AG08395 (cell line): ENCODE measurements around the gene LY6G5B.
"Not testable (repeated sequence)": the region's sequence is repeated elsewhere in the genome, so short reads cannot be mapped to it uniquely, and the experiment has no call there.

Experiments
- DNase-seq: peaks from one replicate; pipeline ENCODE4 v3.0.0; 2012; ENCODE audit warnings: mixed read lengths, low spot score

The LY6G5B gene

GRCh38 chr6:31691078-31691463 is 21.3 kb downstream of the LY6G5B start:
- DNase-seq: no peak

- no peak for DNase-seq
These were observed 21.9 kb downstream of the LY6G5B start for GRCh38 chr6:31691564-31692108.

GRCh38 chr6:31692353-31692752 is 22.6 kb downstream of the LY6G5B start:
- DNase-seq: no peak

GRCh38 chr6:31692886-31693285 is 23.1 kb downstream of the LY6G5B start:
- DNase-seq: no peak

- DNase-seq: no peak
These were observed 23.8 kb downstream of the LY6G5B start for GRCh38 chr6:31693535-31693934.

- DNase-seq: no peak
These were observed 27.8 kb downstream of the LY6G5B start for GRCh38 chr6:31697555-31697954.

- DNase-seq: no peak
These were observed 31.1 kb downstream of the LY6G5B start for GRCh38 chr6:31700740-31701401.

GRCh38 chr6:31701666-31702404 is 32.1 kb downstream of the LY6G5B start:
- peak; percentile 31 for DNase-seq

GRCh38 chr6:31702405-31702818 is 32.6 kb downstream of the LY6G5B start:
- no peak for DNase-seq

GRCh38 chr6:31702819-31703716 is 33.3 kb downstream of the LY6G5B start, which contains the start of gene ABHD16A:
Gene ABHD16A (minus strand): TSS chr6:31703324. CDS start chr6:31703281, 43 bp downstream.
- peak; percentile 99 for DNase-seq

- DNase-seq: no peak
These were observed 36.2 kb downstream of the LY6G5B start for GRCh38 chr6:31705931-31706330.

- DNase-seq: no peak
These were observed 36.8 kb downstream of the LY6G5B start, which contains the start of gene LY6G6F for GRCh38 chr6:31706599-31706998. Gene LY6G6F (plus strand): TSS chr6:31706866. CDS start chr6:31706907, 41 bp downstream.

GRCh38 chr6:31707701-31708100 is 37.9 kb downstream of the LY6G5B start:
- no peak for DNase-seq

- no peak for DNase-seq
These were observed 38.4 kb downstream of the LY6G5B start for GRCh38 chr6:31708224-31708623.

GRCh38 chr6:31709157-31709556 is 39.4 kb downstream of the LY6G5B start:
- not testable (repeated sequence) for DNase-seq

GRCh38 chr6:31710523-31711219 is 40.9 kb downstream of the LY6G5B start:
- DNase-seq: no peak

- DNase-seq: no peak
These were observed 41.5 kb downstream of the LY6G5B start for GRCh38 chr6:31711233-31711632.

- no peak for DNase-seq
These were observed 42.5 kb downstream of the LY6G5B start for GRCh38 chr6:31712296-31712695.

- DNase-seq: no peak
These were observed 43.7 kb downstream of the LY6G5B start for GRCh38 chr6:31713465-31713864.

- no peak for DNase-seq
These were observed 44.4 kb downstream of the LY6G5B start for GRCh38 chr6:31713991-31714684.
